ENCODE data around the gene NINL.
A peak's percentile ranks its signal among the peaks of the same experiment; 100 is the strongest.
"Not testable (repeated sequence)": the region's sequence is repeated elsewhere in the genome, so short reads cannot be mapped to it uniquely, and the experiment has no call there.

Gene NINL

DNA sequence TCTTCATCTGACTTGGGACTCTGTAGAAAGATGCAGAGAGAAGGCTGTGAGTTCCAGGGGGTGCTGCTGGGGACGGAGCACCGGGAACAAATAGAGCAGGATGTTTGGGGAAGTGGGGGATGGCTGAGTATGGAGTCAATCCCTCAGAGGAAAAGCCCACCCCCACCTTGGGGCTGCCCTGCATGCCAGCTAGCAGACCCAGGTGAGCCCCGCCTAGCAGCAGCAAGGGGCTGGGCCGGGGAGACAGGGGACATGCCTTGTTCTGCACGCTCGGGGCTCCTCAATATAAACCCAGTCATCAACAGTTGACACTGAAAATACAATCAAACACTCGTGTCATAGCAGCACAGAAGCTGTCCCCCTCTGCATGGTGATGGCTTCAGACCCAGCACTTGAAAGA, 74.6 kb downstream of the NINL start:
- Mint-ChIP-seq H3K4me3 (no peak overlapping the region), H3K27ac (no peak overlapping the region), H3K4me1 (no peaks in the 10 kb centered on the region), H3K9me3 (peaks cover 20% of the 10 kb centered on the region), H3K36me3 (no peaks in the 10 kb centered on the region)
- ATAC-seq (no peak), DNase-seq (ENCODE audit: low spot score in 2 of 2) (no peak)

GRCh38 chr20:25510202-25510601, 75.1 kb downstream of the NINL start:
- no peak for ATAC-seq
- H3K27ac Mint-ChIP-seq, result no peak overlapping the region
- H3K9me3 Mint-ChIP-seq, result peaks cover 16% of the 10 kb centered on the region
- H3K4me1 Mint-ChIP-seq, result no peaks in the 10 kb centered on the region
- no peak for DNase-seq (ENCODE audit: low spot score in 2 of 2)
- H3K4me3 Mint-ChIP-seq, result no peak overlapping the region
- H3K36me3 Mint-ChIP-seq, result no peaks in the 10 kb centered on the region

GRCh38 chr20:25509084-25509483, 76.2 kb downstream of the NINL start:
- ATAC-seq, result no peak
- Mint-ChIP-seq H3K4me1 (no peaks in the 10 kb centered on the region), H3K27ac (no peak overlapping the region), H3K9me3 (peaks cover 7% of the 10 kb centered on the region), H3K36me3 (no peaks in the 10 kb centered on the region), H3K4me3 (no peak overlapping the region)
- DNase-seq (ENCODE audit: low spot score in 2 of 2), result no peak

- H3K36me3 Mint-ChIP-seq, result no peaks in the 10 kb centered on the region
- no peak overlapping the region for H3K27ac Mint-ChIP-seq
- no peaks in the 10 kb centered on the region for H3K4me1 Mint-ChIP-seq
- ATAC-seq (no peak), DNase-seq (ENCODE audit: low spot score in 2 of 2) (no peak)
- H3K4me3 Mint-ChIP-seq, result no peak overlapping the region
- H3K9me3 Mint-ChIP-seq, result peaks cover 2% of the 10 kb centered on the region
These were observed 77.1 kb downstream of the NINL start for GRCh38 chr20:25508083-25508770.

- ATAC-seq (no peak), DNase-seq (ENCODE audit: low spot score in 2 of 2) (no peak)
- Mint-ChIP-seq H3K27ac (no peak overlapping the region), H3K9me3 (peaks cover 2% of the 10 kb centered on the region), H3K36me3 (no peaks in the 10 kb centered on the region), H3K4me1 (no peaks in the 10 kb centered on the region), H3K4me3 (no peak overlapping the region)
These were observed 77.8 kb downstream of the NINL start for GRCh38 chr20:25507385-25508082.

DNA sequence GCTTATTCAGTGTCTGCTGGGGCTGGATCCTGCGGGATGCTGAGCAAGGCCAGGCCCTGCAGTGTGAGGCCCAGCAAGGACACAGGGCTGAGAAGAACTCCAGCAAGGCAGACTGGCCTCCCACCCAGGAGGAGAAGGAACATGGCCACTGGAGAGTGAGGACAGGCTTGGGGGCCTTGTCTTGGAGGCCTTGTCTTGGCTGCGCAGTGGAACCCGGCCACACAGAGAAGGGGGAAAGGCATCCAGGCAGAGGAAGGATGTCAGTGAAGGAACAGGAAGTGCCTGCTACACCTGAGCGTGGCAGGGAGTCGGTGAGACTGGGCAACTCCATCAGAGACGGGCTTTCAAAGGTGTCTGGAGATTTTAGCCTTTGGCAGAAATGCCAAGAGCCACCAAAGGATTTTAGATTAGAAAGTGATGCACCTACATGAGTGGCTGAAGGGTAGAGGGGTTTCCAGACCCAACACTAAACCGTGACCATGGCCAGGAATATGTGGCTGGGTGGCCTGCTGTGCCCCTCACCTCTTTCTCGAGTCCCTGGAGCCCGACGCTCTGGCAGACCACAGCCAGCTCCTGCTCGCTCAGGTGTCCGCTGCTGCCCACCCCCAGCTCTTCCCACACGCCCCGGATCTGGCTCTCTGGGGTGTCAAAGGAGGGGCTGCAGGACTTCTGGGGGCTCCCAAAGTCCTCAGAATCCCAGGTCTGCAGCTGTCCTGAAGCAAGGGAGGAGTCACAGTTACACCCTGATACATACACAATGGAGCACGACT, 80.8 kb downstream of the NINL start:
- Mint-ChIP-seq H3K4me3 (no peak overlapping the region), H3K4me1 (no peaks in the 10 kb centered on the region), H3K36me3 (no peaks in the 10 kb centered on the region), H3K27ac (peak overlapping the region; percentile 68), H3K9me3 (no peaks in the 10 kb centered on the region)
- DNase-seq (ENCODE audit: low spot score in 2 of 2), result no peak
- no peak for ATAC-seq

- Mint-ChIP-seq H3K27ac (peak overlapping the region; percentile 68), H3K9me3 (no peaks in the 10 kb centered on the region), H3K4me1 (no peaks in the 10 kb centered on the region), H3K4me3 (no peak overlapping the region), H3K36me3 (no peaks in the 10 kb centered on the region)
- ATAC-seq (no peak), DNase-seq (ENCODE audit: low spot score in 2 of 2) (no peak)
These were observed 81.4 kb downstream of the NINL start for GRCh38 chr20:25503936-25504335.

- not testable (repeated sequence) for H3K4me1 Mint-ChIP-seq; DNase-seq (ENCODE audit: low spot score in 2 of 2); H3K4me3 Mint-ChIP-seq; H3K27ac Mint-ChIP-seq; ATAC-seq; H3K36me3 Mint-ChIP-seq; H3K9me3 Mint-ChIP-seq
These were observed 82.2 kb downstream of the NINL start for GRCh38 chr20:25503051-25503639.

DNA sequence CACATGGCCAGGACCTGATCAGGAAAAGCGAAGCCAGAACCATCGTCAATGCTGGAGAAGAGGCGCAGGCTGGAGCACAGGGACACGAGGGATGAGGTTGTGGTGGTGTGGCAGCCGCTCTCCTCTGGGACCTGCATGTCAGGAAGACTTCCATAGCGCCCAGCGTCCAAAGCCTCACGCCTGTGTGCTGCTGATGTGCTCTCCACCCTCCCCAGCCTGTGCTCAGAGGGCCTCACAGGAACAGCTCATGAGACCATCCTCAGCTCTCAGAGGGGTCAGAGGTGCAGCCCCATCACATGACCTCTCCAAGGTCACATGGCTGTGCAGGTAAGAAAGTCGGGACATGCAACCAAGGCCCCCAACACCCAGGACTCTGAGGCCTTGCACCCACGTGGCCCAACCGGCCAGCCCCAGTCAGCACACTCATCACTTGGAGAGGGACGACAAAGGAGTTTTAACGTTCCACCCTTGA, 84.4 kb downstream of the NINL start:
- DNase-seq (ENCODE audit: low spot score in 2 of 2) (no peak), ATAC-seq (no peak)
- no peaks in the 10 kb centered on the region for H3K4me1 Mint-ChIP-seq
- H3K9me3 Mint-ChIP-seq, result no peaks in the 10 kb centered on the region
- no peak overlapping the region for H3K27ac Mint-ChIP-seq
- H3K4me3 Mint-ChIP-seq, result no peak overlapping the region
- no peaks in the 10 kb centered on the region for H3K36me3 Mint-ChIP-seq

DNA sequence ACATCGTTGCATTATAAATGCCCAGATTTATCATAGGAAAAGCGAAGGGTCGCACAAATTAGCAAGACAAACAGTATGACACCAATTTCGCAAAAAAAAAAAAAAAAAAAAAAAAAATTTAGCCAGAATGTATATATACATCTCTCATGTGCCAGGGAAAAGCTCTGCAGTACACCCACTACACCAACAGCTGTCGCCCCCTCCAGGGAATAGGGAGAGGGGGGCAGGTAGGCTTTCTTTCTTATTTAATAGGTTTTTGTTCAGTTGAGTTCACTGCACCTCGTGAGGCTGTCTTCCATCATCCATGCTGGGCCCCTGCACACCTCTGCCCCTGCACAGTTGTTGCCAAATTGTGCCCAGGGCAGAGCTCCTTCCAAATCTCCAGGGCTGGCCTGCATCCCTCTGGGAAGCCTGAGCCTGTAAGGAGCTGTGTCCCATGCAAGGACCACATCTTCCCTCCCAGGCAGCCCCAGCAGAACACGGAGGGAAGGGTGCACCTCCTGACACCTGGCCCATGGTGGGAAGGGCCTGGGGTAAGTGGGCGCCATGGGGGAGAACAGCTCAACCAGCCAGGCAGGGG, 85.4 kb downstream of the NINL start:
- no peak overlapping the region for H3K27ac Mint-ChIP-seq
- no peak for ATAC-seq
- no peak for DNase-seq (ENCODE audit: low spot score in 2 of 2)
- H3K9me3 Mint-ChIP-seq, result no peaks in the 10 kb centered on the region
- no peaks in the 10 kb centered on the region for H3K36me3 Mint-ChIP-seq
- H3K4me3 Mint-ChIP-seq, result no peak overlapping the region
- no peaks in the 10 kb centered on the region for H3K4me1 Mint-ChIP-seq

GRCh38 chr20:25499031-25499430, 86.3 kb downstream of the NINL start:
- Mint-ChIP-seq H3K27ac (no peak overlapping the region), H3K9me3 (no peaks in the 10 kb centered on the region), H3K4me3 (no peak overlapping the region), H3K36me3 (no peaks in the 10 kb centered on the region), H3K4me1 (no peaks in the 10 kb centered on the region)
- no peak for DNase-seq (ENCODE audit: low spot score in 2 of 2)
- no peak for ATAC-seq

DNA sequence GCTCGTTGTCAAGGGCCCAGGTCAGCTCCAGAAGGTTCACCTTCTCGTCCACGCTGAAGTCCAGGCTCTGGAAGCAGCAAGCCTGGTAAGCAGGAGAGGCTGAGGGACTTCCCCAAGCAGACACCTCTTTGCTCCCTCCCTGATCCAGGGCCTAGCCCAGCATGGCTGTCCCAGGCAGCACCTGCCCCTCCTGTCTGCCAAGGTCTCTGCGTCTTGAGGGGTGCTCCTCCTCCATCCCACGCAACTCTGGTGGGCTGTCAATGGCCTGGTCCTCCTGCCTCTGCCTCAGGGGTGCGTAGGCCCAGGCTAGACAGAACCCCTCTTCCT, 87.1 kb downstream of the NINL start:
- H3K27ac Mint-ChIP-seq, result no peak overlapping the region
- no peaks in the 10 kb centered on the region for H3K4me1 Mint-ChIP-seq

DNA sequence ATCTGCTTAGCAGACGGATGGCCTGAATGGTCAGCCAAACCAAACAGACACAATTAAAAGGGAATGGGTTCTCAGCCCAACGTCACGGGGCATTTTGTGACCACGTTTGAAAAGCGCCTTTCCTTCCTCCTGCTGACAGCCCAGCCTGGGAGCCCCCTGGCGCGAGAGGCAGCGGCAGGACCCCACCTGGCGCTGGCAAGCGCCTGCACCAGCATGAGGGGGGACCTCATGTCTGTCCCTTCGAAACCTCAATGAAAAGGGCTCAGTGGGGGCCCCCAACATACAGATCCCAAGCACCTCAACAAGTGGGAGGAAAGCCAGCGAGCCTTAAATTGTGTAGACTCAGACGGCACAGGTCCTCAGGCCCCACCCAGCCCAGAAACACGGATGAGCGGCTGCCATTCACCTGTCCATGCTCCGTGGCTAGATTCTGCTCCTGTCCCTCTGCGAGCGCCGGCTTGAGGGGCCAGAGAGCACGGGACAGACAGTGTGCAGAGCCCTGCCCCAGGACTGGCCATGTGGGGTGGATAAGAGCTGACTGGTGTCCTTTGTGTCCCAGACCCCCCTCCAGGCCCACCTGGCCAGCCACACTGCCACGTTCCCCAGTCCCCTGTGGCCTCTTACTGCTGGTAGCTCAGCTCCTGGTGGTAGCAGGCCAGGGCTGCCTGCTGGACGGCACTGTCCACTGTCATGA, 87.6 kb downstream of the NINL start:
- DNase-seq (ENCODE audit: low spot score in 2 of 2) (no peak), ATAC-seq (peak; percentile 5)
- no peak overlapping the region for H3K4me3 Mint-ChIP-seq
- H3K4me1 Mint-ChIP-seq, result no peaks in the 10 kb centered on the region
- no peaks in the 10 kb centered on the region for H3K9me3 Mint-ChIP-seq
- no peak overlapping the region for H3K27ac Mint-ChIP-seq
- H3K36me3 Mint-ChIP-seq, result no peaks in the 10 kb centered on the region

More for the DNA sequence above, 87.1 kb downstream of the NINL start:
- H3K36me3 Mint-ChIP-seq, result no peaks in the 10 kb centered on the region
- ATAC-seq (no peak), DNase-seq (ENCODE audit: low spot score in 2 of 2) (no peak)
- H3K9me3 Mint-ChIP-seq, result no peaks in the 10 kb centered on the region
- H3K4me3 Mint-ChIP-seq, result no peak overlapping the region

- Mint-ChIP-seq H3K36me3 (no peaks in the 10 kb centered on the region), H3K27ac (peak overlapping the region; percentile 9), H3K4me1 (no peaks in the 10 kb centered on the region), H3K9me3 (no peaks in the 10 kb centered on the region), H3K4me3 (no peak overlapping the region)
- ATAC-seq (no peak), DNase-seq (ENCODE audit: low spot score in 2 of 2) (no peak)
These were observed 88.3 kb downstream of the NINL start for GRCh38 chr20:25496968-25497401.
